SH-SY5Y (cell line): ENCODE data around the gene SH2D4B.

Source experiments
- GATA2 ChIP-seq: IDR thresholded peaks from 2 replicates; pipeline ENCODE4 v1.6.1; 2011; ENCODE audit warnings: mild to moderate bottlenecking, low read depth, low read length
- GATA3 ChIP-seq: IDR thresholded peaks from 2 replicates; pipeline ENCODE4 v1.6.1; 2011; ENCODE audit warnings: low read depth, mild to moderate bottlenecking, low read length, moderate library complexity

GRCh38 chr10:80694930-80695329 is 157.2 kb downstream of the SH2D4B start:
- TF ChIP-seq GATA3 (no peak), GATA2 (no peak)
